Left ventricle myocardium inferior (tissue), 1 donor: ENCODE measurements around the gene VKORC1L1. TPM values are rescaled to one million over a fixed set of nuclear protein-coding genes. Genes with fewer than 3 reads are reported as not detected.
A peak's percentile ranks its signal among the peaks of the same experiment; 100 is the strongest.
"Not testable (repeated sequence)": the region's sequence is repeated elsewhere in the genome, so short reads cannot be mapped to it uniquely, and the experiment has no call there.

Experiments
- DNase-seq: peaks from one replicate; pipeline ENCODE4 v3.0.0-alpha.2; 2020
- H3K27ac ChIP-seq: fragments of 200-600 bp; replicated peaks from 2 replicates; pipeline ENCODE4 v1.8.0; 2021
- H3K27me3 ChIP-seq: fragments of 200-600 bp; 2 replicates; pipeline ENCODE4 v1.8.0; 2021; ENCODE audit warnings: low read depth
- H3K36me3 ChIP-seq: fragments of 200-600 bp; 2 replicates; pipeline ENCODE4 v1.8.0; 2021
- H3K4me1 ChIP-seq: fragments of 200-600 bp; 2 replicates; pipeline ENCODE4 v1.8.0; 2021
- H3K4me3 ChIP-seq: fragments of 200-600 bp; 2 replicates; pipeline ENCODE4 v1.8.0; 2021; ENCODE audit warnings: mild to moderate bottlenecking, moderate library complexity
- H3K9me3 ChIP-seq: fragments of 200-600 bp; replicated peaks from 2 replicates; pipeline ENCODE4 v1.8.0; 2021
- CTCF ChIP-seq: fragments of 200-600 bp; IDR thresholded peaks from 2 replicates; pipeline ENCODE4 v1.8.0; 2021; ENCODE audit warnings: antibody characterized with exemption, mild to moderate bottlenecking, borderline replicate concordance
- intact Hi-C: fragments of 100-400 bp; cut with micrococcal nuclease; formaldehyde crosslinking; loops from one replicate; pipeline ENCODE4 v1.11.0; 2022
- total RNA-seq: library from RNA; stranded (reverse); fragmentation: NEBNext Ultra II Directional; extraction: Animal tissue kit (Norgen Biotek cat#: 25700); gene quantifications from one replicate; pipeline ENCODE4 v1.2.1, GENCODE V29; 2021
- donor health status: DM: no; HTN: yes; CAD: no; lungs with severe emphysema.

Gene VKORC1L1
- total RNA-seq, 1 donor from 2014 or later = 19.2 TPM

DNA sequence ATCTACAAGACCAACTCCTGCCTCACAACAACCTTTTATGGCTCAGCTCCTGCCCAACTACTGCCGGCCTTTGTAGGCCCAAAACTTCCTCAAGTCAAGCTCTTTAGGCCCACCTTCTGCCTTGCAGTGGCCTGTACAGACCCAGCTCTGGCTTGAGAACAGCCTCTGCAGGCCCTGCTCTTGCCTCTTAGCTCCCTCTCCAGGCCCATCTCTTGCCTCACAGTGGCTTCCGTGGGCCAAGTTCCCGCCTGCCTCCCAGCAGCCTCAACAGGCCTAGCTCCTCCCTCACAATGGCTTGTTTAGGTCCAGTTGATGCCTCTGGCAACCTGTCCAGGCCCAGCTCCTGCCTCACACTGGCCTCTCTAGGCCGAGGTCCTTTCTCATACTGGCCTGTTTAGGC, 32.4 kb upstream of the VKORC1L1 start:
- DNase-seq = no peak

DNA sequence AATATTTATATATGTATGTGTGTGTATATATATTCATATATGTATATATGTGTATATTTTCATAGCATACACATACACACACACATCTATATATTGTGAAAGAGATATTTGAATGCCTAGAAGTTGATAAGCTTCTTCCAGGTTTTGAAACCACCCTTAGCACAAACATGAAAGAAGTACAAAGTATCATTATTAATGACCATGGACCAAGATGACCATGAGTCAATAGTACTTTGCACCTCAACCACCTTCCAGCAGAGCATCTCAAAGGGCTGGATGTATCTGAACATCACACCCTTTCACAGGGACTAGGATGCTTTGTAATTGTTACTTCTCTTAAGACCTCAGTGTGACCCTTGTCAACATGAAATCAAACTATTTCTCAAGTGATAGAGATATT, 29.3 kb upstream of the VKORC1L1 start:
- DNase-seq, intact Hi-C loops, H3K4me1 ChIP-seq, H3K9me3 ChIP-seq, H3K4me3 ChIP-seq, H3K27me3 ChIP-seq, H3K36me3 ChIP-seq, H3K27ac ChIP-seq: not testable (repeated sequence)

More for the DNA sequence above, 32.4 kb upstream of the VKORC1L1 start:
- no peaks in the 10 kb centered on the region for H3K9me3 ChIP-seq
- H3K27me3 ChIP-seq = no peaks in the 10 kb centered on the region
- intact Hi-C loops = no loop called here
- H3K4me1 ChIP-seq = no peaks in the 10 kb centered on the region
- no peaks in the 10 kb centered on the region for H3K36me3 ChIP-seq
- H3K27ac ChIP-seq = no peak overlapping the region
- H3K4me3 ChIP-seq = no peak overlapping the region
- TF ChIP-seq CTCF = no peak

- no peaks in the 10 kb centered on the region for H3K36me3 ChIP-seq
- no peaks in the 10 kb centered on the region for H3K9me3 ChIP-seq
- no peak overlapping the region for H3K27ac ChIP-seq
- no peak for DNase-seq
- intact Hi-C loops = no loop called here
- TF ChIP-seq CTCF = no peak
- no peak overlapping the region for H3K4me3 ChIP-seq
- H3K27me3 ChIP-seq = no peaks in the 10 kb centered on the region
- H3K4me1 ChIP-seq = no peaks in the 10 kb centered on the region
Measured at GRCh38 chr7:65846008-65846570, 26.8 kb upstream of the VKORC1L1 start.

- H3K36me3 ChIP-seq, H3K27me3 ChIP-seq, DNase-seq, H3K4me3 ChIP-seq, H3K9me3 ChIP-seq, H3K27ac ChIP-seq, intact Hi-C loops, H3K4me1 ChIP-seq: not testable (repeated sequence)
Measured at GRCh38 chr7:65853426-65853825, 19.4 kb upstream of the VKORC1L1 start.

DNA sequence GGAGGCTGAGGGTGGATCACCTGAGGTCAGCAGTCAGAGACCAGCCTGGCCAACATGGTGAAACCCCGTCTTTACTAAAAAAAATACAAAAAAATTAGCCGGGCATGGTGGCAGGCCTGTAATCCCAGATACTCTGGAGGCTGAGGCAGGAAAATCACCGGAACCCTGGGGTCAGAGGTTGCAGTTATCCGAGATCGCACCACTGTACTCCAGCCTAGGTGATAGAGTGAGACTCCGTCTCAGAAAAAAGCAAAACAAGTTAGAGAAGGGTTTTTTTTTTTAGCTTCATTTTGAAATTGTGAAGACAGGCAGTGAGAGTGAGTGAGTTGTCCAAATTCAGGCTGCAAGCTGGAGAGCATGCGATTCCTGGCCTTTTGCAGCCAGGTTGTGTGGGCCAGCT, 19.0 kb upstream of the VKORC1L1 start:
- H3K27ac ChIP-seq, intact Hi-C loops, H3K9me3 ChIP-seq: not testable (repeated sequence)

DNA sequence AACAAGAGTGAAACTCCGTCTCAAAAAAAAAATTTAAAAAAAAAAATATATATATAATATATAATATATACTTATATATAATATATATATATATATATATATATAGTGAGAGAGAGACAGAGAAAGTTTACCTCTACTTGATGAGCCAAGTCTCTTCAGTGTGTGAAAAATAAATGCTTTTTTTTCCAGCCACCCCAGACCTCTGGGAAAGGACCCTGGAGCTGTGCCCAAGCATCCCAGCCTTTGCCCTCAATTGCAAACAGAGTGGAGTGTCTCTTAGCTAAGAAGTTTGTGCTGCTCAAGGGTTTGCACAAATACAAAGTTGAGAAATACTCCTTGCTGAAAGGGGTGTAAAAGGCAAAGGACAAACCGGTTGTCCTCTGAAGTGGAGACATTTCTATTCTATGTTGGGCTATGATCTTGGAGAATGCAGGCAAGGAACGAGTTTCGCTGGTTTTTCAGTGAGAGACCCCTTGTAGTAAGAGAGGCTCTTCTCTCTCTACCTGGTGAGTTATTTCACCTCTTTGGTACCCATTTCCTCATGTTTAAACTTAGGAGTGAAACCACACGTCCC, 15.5 kb upstream of the VKORC1L1 start:
- H3K4me3 ChIP-seq, H3K9me3 ChIP-seq, H3K27ac ChIP-seq, H3K27me3 ChIP-seq, H3K4me1 ChIP-seq, intact Hi-C loops, H3K36me3 ChIP-seq: not testable (repeated sequence)
- DNase-seq = peak; percentile 21

More for the DNA sequence above, 19.0 kb upstream of the VKORC1L1 start:
- not testable (repeated sequence) for H3K27me3 ChIP-seq, H3K4me1 ChIP-seq, H3K4me3 ChIP-seq, H3K36me3 ChIP-seq, DNase-seq

- H3K27ac ChIP-seq, intact Hi-C loops, H3K9me3 ChIP-seq, H3K4me3 ChIP-seq, H3K27me3 ChIP-seq, H3K36me3 ChIP-seq, DNase-seq, H3K4me1 ChIP-seq: not testable (repeated sequence)
Measured at GRCh38 chr7:65858660-65859059, 14.2 kb upstream of the VKORC1L1 start.

GRCh38 chr7:65866244-65866643, 6.6 kb upstream of the VKORC1L1 start:
- H3K27ac ChIP-seq, intact Hi-C loops, H3K9me3 ChIP-seq, H3K4me3 ChIP-seq, H3K4me1 ChIP-seq, DNase-seq, H3K36me3 ChIP-seq, H3K27me3 ChIP-seq: not testable (repeated sequence)

- H3K4me3 ChIP-seq, H3K36me3 ChIP-seq, H3K4me1 ChIP-seq, H3K27me3 ChIP-seq, intact Hi-C loops, H3K27ac ChIP-seq, DNase-seq, H3K9me3 ChIP-seq: not testable (repeated sequence)
Measured at GRCh38 chr7:65867681-65868080, 5.2 kb upstream of the VKORC1L1 start.

- H3K4me1 ChIP-seq = peaks cover 19% of the 10 kb centered on the region
- H3K27me3 ChIP-seq, H3K4me3 ChIP-seq, DNase-seq, intact Hi-C loops, H3K27ac ChIP-seq, H3K36me3 ChIP-seq, H3K9me3 ChIP-seq: not testable (repeated sequence)
Measured at GRCh38 chr7:65869312-65869711, 3.6 kb upstream of the VKORC1L1 start.

DNA sequence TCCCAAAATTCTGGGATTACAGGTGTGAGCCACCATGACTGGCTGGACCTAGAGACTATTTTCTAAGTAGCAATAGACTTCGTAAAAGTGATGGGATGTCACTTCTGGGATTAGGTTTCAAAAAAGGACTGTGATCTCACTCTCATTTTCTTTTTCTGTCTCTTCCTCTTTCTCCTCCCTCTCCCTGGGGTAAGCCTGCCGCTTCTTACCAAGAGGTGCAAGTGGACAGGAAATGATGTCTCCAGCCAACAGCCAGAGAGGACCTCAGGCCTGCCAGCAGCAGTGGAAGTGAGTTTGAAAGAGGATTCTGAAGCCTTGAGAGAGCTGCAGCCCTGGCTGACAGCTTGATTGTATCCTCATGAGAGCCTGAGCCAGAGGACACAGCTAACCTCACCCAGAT, 1.4 kb upstream of the VKORC1L1 start:
- H3K4me3 ChIP-seq, H3K36me3 ChIP-seq, intact Hi-C loops, H3K9me3 ChIP-seq, H3K27me3 ChIP-seq: not testable (repeated sequence)
- peak; percentile 23 for DNase-seq
- Histone ChIP-seq H3K4me1 (peaks cover 22% of the 10 kb centered on the region), H3K27ac (peak overlapping the region; percentile 73)

GRCh38 chr7:65873582-65874193, 814 bp downstream of the VKORC1L1 start:
- Histone ChIP-seq H3K4me3 (peak overlapping the region; percentile 90), H3K4me1 (peaks cover 22% of the 10 kb centered on the region), H3K27ac (peak overlapping the region; percentile 87)
- H3K36me3 ChIP-seq, intact Hi-C loops, H3K27me3 ChIP-seq, H3K9me3 ChIP-seq: not testable (repeated sequence)
- peak; percentile 22 for DNase-seq
